EL (cell line): ENCODE measurements around the gene DDR2.
A peak's percentile ranks its signal among the peaks of the same experiment; 100 is the strongest.

Experiments
- DNase-seq: peaks from one replicate; pipeline ENCODE4 v3.0.0-alpha.2; 2016

DDR2 gene

DNA sequence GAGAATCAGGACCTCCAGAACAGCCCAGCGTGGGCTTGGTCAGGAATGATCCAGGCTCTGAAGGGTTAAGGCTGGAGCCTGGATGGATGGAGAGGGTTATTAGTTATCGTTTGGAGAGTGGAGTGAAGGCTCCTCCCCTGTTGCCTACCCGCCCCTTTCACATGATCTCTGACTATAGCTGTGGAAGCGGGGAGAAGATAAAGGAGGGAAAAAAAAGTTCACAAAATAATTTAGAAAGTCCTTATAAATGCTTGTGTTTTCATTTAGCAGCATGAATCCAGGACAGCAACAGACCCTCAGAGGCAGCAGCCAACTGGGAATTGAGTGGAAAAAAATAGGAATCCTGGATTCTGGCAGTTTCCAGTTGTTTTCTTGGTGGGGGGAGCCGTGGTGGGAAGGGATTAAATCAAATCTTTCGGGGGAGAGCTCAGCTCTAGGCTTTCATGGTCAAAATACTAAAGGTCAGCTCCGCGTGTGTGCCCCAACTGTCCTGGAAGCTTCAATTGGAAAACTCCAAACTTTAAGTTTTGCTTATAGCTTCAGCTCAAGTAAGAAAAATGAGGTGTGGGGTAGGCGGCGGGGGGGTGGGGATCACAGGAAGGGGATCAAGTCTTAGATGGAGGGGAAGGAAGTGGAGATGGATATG is 595 bp upstream of the DDR2 start:
- DNase-seq, result peak; percentile 82

DNA sequence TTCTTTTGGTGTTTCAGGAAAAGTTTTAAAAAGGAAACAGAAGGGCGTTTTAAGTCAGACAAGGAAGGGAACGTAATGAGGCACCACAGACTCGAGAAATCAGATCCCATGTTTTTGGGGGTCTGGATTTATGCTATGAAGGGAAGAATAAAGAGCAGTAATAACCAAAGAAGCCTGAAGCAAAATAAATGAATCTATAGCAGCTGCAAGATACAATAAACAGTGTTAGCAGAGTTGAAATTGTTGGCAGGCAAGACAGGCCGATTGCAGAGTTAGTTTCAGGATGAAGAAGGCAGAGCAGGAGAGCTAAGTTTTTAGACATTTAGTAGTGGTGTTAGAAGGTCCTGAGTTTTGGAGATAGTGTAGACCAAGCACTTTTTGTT is 425 bp downstream of the DDR2 start:
- peak; percentile 30 for DNase-seq

DNA sequence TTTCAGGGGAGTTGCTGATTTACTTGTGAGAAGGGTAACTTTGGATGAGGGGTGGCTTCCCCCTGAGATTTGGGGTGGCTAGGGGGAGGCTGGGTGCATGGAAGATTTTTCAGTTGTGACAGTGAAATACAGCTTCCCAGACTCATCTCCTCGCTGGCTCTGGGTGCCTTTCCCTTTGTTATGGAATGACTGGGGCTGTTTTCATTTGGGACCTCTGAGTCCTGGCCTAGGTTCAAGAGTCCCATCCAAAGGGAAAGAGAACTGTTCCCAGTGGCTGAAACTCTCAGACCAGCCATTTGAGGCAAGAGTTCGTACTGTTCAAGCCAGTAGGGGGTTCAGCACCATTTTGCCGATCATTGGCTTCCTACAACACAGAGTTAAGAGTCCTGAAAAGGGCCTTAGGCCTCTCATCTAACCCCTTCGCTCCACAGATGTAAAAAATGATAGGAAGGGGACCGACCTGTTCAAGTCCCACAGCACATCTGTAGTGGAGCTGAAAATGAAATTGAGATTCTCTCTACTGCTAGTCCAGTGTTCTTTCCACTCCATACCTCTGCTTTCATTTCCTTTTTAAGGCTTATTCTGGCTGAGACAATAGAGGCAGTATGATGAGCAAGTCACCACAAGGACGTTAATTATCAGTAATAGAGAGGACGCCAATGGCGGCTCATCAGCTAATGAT is 958 bp downstream of the DDR2 start:
- DNase-seq, result peak; percentile 59

DNA sequence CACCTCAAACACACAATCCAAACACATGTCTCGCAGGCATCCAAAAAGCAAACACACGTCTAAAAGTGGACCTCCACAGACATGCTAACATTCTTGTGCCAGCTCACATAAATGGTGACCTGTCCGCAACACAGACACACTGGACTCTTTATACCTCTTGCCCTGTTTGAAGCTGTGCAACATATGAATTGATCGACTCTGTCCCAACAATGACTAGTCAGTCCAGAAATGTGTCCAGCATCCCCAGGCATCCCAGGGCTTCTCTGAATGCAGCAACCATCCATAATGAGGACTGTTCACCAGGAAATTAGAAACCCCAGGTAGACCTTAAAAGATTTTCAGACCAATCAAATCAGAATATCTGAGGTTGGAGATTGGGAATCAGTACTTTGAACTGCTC is 3.2 kb downstream of the DDR2 start:
- peak; percentile 44 for DNase-seq

GRCh38 chr1:162639718-162640117 is 7.5 kb downstream of the DDR2 start:
- DNase-seq, result no peak

DNA sequence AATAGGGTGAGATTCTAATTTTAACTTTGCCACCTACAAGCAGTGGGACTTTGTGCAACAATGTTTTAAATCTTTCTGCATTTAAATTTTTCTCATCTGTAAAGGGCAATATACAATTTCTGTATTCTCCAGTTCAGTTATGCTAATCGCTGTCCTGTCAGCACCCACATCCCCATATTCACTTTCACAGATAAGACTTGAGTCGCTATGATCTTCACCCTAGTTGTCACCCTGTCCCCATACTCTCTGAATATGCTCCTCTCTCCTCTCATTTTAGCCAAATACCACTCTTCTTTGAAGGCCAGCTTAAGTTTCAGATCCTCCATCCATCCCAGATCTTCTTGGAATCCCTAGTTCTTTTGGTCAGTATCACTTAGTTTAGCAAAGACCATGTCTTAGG is 8.8 kb downstream of the DDR2 start:
- DNase-seq, result no peak

- no peak for DNase-seq
Observed at GRCh38 chr1:162644986-162645314, 12.7 kb downstream of the DDR2 start.

- DNase-seq, result no peak
Observed at GRCh38 chr1:162645666-162646065, 13.4 kb downstream of the DDR2 start.

- DNase-seq, result no peak
Observed at GRCh38 chr1:162649583-162649982, 17.3 kb downstream of the DDR2 start.

DNA sequence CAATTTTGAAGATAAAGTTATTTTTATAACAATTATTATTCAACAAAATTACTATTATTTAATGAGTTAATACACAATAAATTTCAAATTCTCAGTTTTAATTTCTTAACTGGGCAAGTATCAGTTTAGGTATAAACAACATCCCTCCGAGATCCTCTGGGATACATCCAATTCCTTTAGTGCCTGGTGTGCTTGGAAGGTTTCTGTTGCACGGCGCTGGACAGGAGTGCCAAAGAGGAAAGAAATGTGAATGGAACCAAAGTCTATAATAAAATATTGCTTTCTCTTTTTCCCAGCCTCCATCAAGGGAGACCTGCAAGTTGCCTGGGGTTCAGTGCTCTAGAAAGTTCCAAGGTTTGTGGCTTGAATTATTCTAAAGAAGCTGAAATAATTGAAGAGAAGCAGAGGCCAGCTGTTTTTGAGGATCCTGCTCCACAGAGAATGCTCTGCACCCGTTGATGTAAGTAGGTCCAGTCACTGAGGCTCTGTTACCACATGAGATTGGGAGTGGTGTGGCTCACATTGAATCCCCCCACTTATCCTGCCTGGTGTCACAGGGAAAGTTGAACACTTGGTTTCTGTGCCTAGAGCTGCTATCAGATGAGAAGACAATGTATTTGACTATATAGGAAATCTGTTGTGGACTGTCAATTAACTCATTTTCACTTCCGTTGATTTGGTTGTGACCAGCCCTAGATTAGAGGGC is 22.8 kb downstream of the DDR2 start:
- no peak for DNase-seq

DNA sequence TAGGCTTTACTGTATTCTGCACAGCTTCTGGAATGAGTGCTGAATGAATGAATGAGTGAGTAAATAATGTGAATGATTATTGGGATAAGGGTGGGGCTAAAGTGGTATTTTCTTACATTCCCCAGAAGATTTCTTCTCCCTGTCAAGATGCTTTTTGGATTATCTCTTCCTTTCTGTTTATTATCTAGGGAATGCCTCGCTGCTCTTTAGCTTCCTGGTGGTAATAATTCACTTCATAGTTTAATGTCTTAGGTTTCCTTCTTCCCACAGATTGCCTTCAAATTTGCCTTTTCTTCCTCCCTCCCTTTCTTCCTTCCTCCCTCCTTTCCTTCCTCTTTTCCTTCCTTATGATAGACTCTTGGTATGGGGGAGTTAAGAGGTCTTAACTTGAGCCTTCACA is 24.0 kb downstream of the DDR2 start:
- no peak for DNase-seq

DNA sequence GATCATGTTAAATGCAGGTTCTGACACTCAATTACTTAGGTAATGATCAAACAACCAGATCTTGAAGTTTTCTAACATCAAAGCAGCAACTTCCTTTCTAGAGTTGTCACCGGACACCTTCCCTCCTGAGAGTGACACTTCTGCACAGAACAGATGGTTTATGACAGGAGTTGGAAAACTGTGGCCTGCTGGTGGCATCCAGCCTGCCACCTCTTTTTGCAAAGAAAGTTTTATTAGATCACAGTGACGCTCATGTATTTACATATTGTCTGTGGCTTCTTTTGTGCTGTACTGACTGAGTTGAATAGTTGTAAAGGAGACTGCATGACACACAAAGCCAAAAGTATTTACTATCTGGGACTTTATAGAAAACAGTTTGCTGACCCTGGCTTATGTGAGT is 28.3 kb downstream of the DDR2 start:
- DNase-seq, result no peak

GRCh38 chr1:162661336-162661735 is 29.1 kb downstream of the DDR2 start:
- no peak for DNase-seq

DNA sequence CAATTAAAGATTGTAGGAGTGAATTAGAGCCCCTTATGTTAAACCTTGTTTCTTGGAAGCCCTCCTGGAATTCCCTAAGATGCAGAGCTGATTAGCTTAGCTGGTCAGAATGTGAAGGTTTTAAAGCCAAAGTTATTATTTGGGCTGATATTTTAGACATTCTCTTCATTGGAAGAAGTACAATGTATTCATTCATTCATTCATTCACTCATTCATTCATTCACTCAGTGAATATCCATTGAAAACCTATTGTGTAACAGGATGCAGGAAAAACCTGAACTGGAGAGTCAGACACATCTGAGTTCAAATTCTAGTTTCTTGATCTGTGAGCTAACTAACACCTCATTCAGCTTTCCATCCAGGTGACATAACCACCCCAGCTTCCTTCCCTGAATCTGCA is 29.7 kb downstream of the DDR2 start:
- no peak for DNase-seq

GRCh38 chr1:162663086-162663485 is 30.8 kb downstream of the DDR2 start:
- peak; percentile 67 for DNase-seq

DNA sequence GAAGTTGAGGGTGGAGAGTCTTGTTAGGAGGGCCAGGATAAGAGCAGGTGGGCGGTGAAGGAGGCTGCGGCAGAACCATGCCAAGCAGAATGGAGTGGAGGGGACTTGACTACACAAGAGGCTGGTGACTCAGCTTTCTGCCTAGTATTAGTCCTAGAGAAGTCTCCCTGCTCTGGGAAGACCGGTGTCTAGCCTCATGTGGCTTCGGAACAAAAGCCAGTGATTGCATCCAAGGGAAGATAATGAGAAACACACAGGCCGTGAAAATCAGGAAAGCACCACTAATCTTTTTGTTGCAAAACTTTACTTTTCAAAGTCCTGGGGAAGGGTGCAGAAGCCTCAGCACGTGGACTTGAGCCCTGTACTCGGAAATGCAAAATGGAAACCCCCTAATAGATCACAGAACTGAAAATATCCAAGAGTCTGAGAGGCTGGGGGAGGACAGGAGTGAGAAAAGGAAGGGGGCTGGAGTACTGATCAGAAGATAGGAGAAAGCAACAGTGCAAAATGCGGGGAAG is 31.4 kb downstream of the DDR2 start:
- DNase-seq, result peak; percentile 85

DNA sequence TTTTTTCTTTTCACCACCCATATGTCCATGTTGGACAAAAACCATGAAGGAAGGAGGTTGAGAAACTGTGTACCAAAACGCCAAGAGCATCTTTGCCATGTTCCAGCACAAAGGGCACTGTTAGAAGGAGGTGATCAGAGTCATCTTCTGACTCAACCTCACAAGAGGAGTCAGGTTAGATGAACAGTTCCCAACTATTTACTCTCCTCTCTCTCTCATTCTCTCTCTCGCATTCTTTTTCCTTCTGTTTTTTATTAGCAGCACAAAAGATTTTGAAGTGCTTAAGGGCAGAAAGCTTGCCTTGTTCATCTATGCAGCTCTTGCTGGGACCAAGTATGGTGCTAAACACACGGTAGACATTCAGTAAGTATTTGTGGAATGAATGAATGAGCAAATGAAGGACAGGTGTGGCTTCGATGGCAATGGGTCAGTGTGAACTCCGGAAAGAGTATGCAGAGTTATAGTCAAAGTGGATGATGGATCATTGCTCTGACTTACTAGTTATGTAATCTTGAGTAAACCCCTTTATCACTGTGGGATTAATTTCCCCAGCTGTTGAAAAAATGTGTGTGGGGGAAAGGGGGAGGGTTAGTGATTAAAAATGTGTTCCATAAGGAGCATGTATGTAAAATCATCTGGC is 33.9 kb downstream of the DDR2 start:
- peak; percentile 29 for DNase-seq

GRCh38 chr1:162667381-162668080 is 35.3 kb downstream of the DDR2 start:
- no peak for DNase-seq

DNA sequence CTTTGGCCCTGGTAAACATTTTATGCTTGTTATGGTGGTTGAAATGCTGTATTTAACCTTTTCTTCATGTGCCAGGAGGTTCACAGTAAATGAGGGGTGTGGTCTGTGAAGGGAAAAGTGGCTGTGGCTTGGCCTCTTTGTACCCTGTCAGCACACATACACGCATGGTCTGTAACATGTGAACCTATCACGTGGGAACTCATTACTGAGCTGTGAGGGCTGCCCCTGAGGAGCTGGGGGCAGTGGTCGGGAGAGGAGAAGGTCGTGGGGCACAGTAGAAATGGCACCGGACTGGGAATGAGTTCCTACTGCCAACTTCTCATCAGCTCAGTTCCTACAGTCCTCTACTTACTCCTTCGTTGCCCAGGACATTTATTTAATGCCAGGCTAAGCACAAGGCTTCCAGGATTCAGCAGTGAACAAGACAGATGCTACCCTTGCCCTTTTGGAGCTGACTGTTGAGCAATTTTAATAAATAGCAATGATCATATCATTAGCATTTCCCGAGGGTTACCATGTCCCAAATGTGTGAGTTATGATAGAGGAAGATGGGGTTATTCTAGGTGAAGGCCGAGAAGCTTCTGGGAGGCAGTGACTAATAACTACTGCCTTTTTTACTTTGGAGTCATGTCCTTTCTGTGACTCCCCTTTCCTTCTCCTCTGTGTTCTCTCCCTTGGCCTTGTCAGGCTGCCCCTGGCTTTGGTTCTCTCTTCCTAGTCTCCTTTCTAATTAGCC is 38.8 kb downstream of the DDR2 start:
- peak; percentile 94 for DNase-seq

GRCh38 chr1:162671664-162672410 is 39.6 kb downstream of the DDR2 start:
- no peak for DNase-seq

- no peak for DNase-seq
Observed at GRCh38 chr1:162672622-162673260, 40.5 kb downstream of the DDR2 start.
